Neuronal stem cell (in vitro differentiated cells): ENCODE data around the gene PPWD1.
"Not testable (repeated sequence)": the region's sequence is repeated elsewhere in the genome, so short reads cannot be mapped to it uniquely, and the experiment has no call there.

Experiments
- DNase-seq: peaks from one replicate; pipeline ENCODE4 v3.0.0-alpha.2; 2013; ENCODE audit warnings: low spot score
- H2AFZ ChIP-seq: one replicate; pipeline ENCODE4 v1.6.1; 2013; ENCODE audit warnings: mild to moderate bottlenecking, low read length, inconsistent platforms
- H2AK5ac ChIP-seq: 2 replicates; pipeline ENCODE4 v1.6.1; 2013; ENCODE audit warnings: low read depth, mild to moderate bottlenecking, inconsistent platforms, low read length, moderate library complexity, mixed read lengths
- H2BK120ac ChIP-seq: 2 replicates; pipeline ENCODE4 v1.6.1; 2013; ENCODE audit warnings: low read depth, mild to moderate bottlenecking, inconsistent platforms, low read length, moderate library complexity, mixed read lengths
- H2BK12ac ChIP-seq: one replicate; pipeline ENCODE4 v1.6.1; 2013; ENCODE audit warnings: low read length, inconsistent platforms
- H2BK15ac ChIP-seq: 2 replicates; pipeline ENCODE4 v1.6.1; 2013; ENCODE audit warnings: mild to moderate bottlenecking, low read length, inconsistent platforms, mixed read lengths
- H2BK5ac ChIP-seq: one replicate; pipeline ENCODE4 v1.6.1; 2013; ENCODE audit warnings: inconsistent platforms, mild to moderate bottlenecking, low read length, moderate library complexity
- H3K14ac ChIP-seq: one replicate; pipeline ENCODE4 v1.6.1; 2013; ENCODE audit warnings: low read length, inconsistent platforms
- H3K18ac ChIP-seq: 2 replicates; pipeline ENCODE4 v1.6.1; 2013; ENCODE audit warnings: low read length, inconsistent platforms
- H3K23ac ChIP-seq: 2 replicates; pipeline ENCODE4 v1.6.1; 2013; ENCODE audit warnings: low read depth, mild to moderate bottlenecking, mixed read lengths, low read length, inconsistent platforms; ENCODE audit not compliant: poor library complexity
- H3K27ac ChIP-seq: replicated peaks from 3 replicates; pipeline ENCODE4 v1.5.1; 2013; ENCODE audit warnings: low read length, inconsistent platforms
- H3K27me3 ChIP-seq, 3 experiments: 2 replicates each; pipeline ENCODE4 v1.6.1; 2013; ENCODE audit warnings: low read length in 3 of 3, mild to moderate bottlenecking in 2 of 3, inconsistent platforms in 1 of 3, low read depth in 1 of 3, mixed read lengths in 1 of 3, moderate library complexity in 1 of 3; ENCODE audit not compliant: control insufficient read depth in 3 of 3, insufficient read depth in 3 of 3
- H3K36me3 ChIP-seq, 2 donors: replicated peaks in 1 of 2; 2 replicates each; pipeline ENCODE4 v1.6.1; 2013; ENCODE audit warnings: low read length in 2 of 2; ENCODE audit not compliant: control insufficient read depth in 2 of 2, insufficient read depth in 2 of 2
- H3K4ac ChIP-seq: 2 replicates; pipeline ENCODE4 v1.6.1; 2013; ENCODE audit warnings: inconsistent platforms, mild to moderate bottlenecking, low read length, moderate library complexity
- H3K4me1 ChIP-seq, 2 donors: 1 replicate in 1 of 2; 2 replicates in 1 of 2; pipeline ENCODE4 v1.6.1; 2013; ENCODE audit warnings: low read length in 2 of 2, low read depth in 1 of 2; ENCODE audit not compliant: control insufficient read depth in 2 of 2, insufficient read depth in 1 of 2
- H3K4me2 ChIP-seq: one replicate; pipeline ENCODE4 v1.6.1; 2013; ENCODE audit warnings: mild to moderate bottlenecking, low read length, inconsistent platforms; ENCODE audit not compliant: insufficient read depth, poor library complexity, severe bottlenecking
- H3K4me3 ChIP-seq, 2 donors: 2 replicates each; pipeline ENCODE4 v1.5.1; 2013; ENCODE audit warnings: low read length in 2 of 2, mild to moderate bottlenecking in 2 of 2, inconsistent platforms in 1 of 2, moderate library complexity in 1 of 2
- H3K79me1 ChIP-seq: one replicate; pipeline ENCODE4 v1.6.1; 2013; ENCODE audit warnings: low read depth, mild to moderate bottlenecking, inconsistent platforms, low read length, moderate library complexity
- H3K9ac ChIP-seq: one replicate; pipeline ENCODE4 v1.6.1; 2013; ENCODE audit warnings: mild to moderate bottlenecking, low read depth, low read length, inconsistent platforms; ENCODE audit not compliant: poor library complexity
- H3K9me3 ChIP-seq, 2 donors: replicated peaks in 1 of 2; 2 replicates each; pipeline versions ENCODE3 to v1.6.1; 2013; ENCODE audit warnings: low read length in 2 of 2, mild to moderate bottlenecking in 2 of 2, inconsistent platforms in 1 of 2, low read depth in 1 of 2, mixed read lengths in 1 of 2, moderate library complexity in 1 of 2; ENCODE audit not compliant: control insufficient read depth in 2 of 2, insufficient read depth in 1 of 2
- H4K8ac ChIP-seq: one replicate; pipeline ENCODE4 v1.6.1; 2013; ENCODE audit warnings: low read depth, mild to moderate bottlenecking, inconsistent platforms, low read length, moderate library complexity
- H4K91ac ChIP-seq: one replicate; pipeline ENCODE4 v1.6.1; 2013; ENCODE audit warnings: low read length, low read depth, mild to moderate bottlenecking, inconsistent platforms; ENCODE audit not compliant: poor library complexity
- WGBS, 2 donors: extraction: QIAGEN DNeasy Blood & Tissue Kit; methylation state at CpG; one replicate each; pipeline ENCODE4 v1.1.7; 2013; ENCODE audit warnings: missing lambda C conversion rate in 2 of 2, mixed read lengths in 1 of 2; ENCODE audit not compliant: insufficient read length in 2 of 2, insufficient replicate concordance in 1 of 2; ENCODE audit errors: extremely low coverage in 2 of 2; 5-methylcytosine and 5-hydroxymethylcytosine counted together

PPWD1 gene

GRCh38 chr5:65620021-65620420 lies 56.9 kb downstream of the PPWD1 start:
- Histone ChIP-seq H3K27ac (no peak overlapping the region), H3K9me3 (no peaks in the 10 kb centered on the region), H4K8ac (no peak overlapping the region), H2AFZ (no peak overlapping the region), H3K18ac (no peak overlapping the region), H3K14ac (no peak overlapping the region), H3K23ac (no peak overlapping the region), H3K27me3 (no peaks in the 10 kb centered on the region), H2BK12ac (no peak overlapping the region), H2AK5ac (no peak overlapping the region), H4K91ac (no peak overlapping the region), H3K36me3 (peaks cover 0 to 26% of the 10 kb centered on the region in 2 donors), H3K4ac (no peak overlapping the region), H2BK15ac (no peak overlapping the region), H3K79me1 (no peaks in the 10 kb centered on the region), H3K4me2 (no peak overlapping the region), H2BK120ac (no peak overlapping the region), H2BK5ac (no peak overlapping the region), H3K4me3 (no peak overlapping the region), H3K4me1 (peaks cover 2 to 10% of the 10 kb centered on the region in 2 donors), H3K9ac (no peak overlapping the region)
- no peak for DNase-seq
- WGBS, 2 donors, result no CpG with 5 or more reads among the region's 4 CpGs

DNA sequence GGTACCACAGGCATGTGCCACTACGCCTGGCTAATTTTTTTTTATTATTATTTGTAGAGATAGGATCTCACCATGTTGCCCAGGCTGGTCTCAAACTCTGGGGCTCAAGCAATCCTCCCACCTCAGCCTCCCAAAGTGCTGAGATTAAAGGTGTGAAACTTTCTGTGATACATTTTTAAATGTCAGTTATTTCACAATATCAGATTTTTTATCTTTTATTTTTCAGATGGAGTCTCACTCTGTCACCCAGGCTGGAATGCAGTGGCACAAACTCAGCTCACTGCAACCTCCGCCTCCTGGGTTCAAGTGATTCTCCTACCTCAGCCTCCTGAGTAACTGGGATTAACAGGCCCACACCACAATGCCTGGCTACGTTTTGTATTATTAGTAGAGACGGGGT lies 58.9 kb downstream of the PPWD1 start:
- not testable (repeated sequence) for H2BK12ac ChIP-seq, H3K4ac ChIP-seq, H3K4me2 ChIP-seq, H2AFZ ChIP-seq, H2BK15ac ChIP-seq, H3K4me3 ChIP-seq, H2AK5ac ChIP-seq, H3K9me3 ChIP-seq, H3K23ac ChIP-seq, H3K27me3 ChIP-seq, H3K79me1 ChIP-seq, H4K8ac ChIP-seq, DNase-seq, H4K91ac ChIP-seq, H3K18ac ChIP-seq, H3K9ac ChIP-seq, H2BK5ac ChIP-seq, H3K14ac ChIP-seq, H3K27ac ChIP-seq, H2BK120ac ChIP-seq
- H3K36me3 ChIP-seq, result peaks cover 0 to 10% of the 10 kb centered on the region in 2 donors
- WGBS, 2 donors, result no CpG with 5 or more reads among the region's 4 CpGs
- H3K4me1 ChIP-seq, result peaks cover 6 to 13% of the 10 kb centered on the region in 2 donors

DNA sequence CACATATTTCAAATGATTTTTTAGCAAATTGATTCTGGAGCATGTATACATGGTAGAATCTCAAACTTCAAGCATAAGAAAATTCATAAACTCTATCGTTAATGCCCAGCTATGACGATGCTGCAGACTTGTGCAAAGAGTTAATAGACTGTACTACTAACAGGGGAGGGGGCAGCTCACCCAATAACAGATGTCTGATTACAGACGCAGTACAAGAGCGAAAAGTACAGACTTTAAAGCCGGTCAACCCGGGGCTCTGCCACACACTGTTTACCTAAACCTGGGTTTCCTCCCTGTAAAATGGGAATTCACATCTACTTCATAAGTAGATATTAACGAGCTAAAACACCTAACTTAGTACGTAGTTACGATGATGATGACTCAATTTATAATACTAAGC lies 60.4 kb downstream of the PPWD1 start:
- no CpG with 5 or more reads among the region's 9 CpGs for WGBS, 2 donors
- Histone ChIP-seq H3K4ac (no peak overlapping the region), H2BK15ac (no peak overlapping the region), H3K9me3 (no peaks in the 10 kb centered on the region), H2BK12ac (no peak overlapping the region), H2BK120ac (no peak overlapping the region), H3K14ac (no peak overlapping the region), H3K4me3 (peak overlapping the region; percentile 75 to 97), H3K23ac (no peak overlapping the region), H2AK5ac (no peak overlapping the region), H3K27me3 (no peaks in the 10 kb centered on the region), H3K9ac (peak overlapping the region; percentile 60), H2BK5ac (no peak overlapping the region), H3K4me1 (peaks cover 6 to 13% of the 10 kb centered on the region in 2 donors), H4K8ac (no peak overlapping the region), H3K36me3 (no peaks in the 10 kb centered on the region), H3K79me1 (no peaks in the 10 kb centered on the region), H3K18ac (no peak overlapping the region), H2AFZ (peak overlapping the region; percentile 93), H4K91ac (no peak overlapping the region), H3K4me2 (peak overlapping the region; percentile 66), H3K27ac (no peak overlapping the region)
- no peak for DNase-seq

GRCh38 chr5:65624025-65624570 lies 61.0 kb downstream of the PPWD1 start, which contains the start of gene TRIM23:
Gene TRIM23, minus strand, starts transcription at chr5:65624333. Its CDS starts 59 bp downstream, at chr5:65624274.
- H3K23ac ChIP-seq, result no peak within 1 kb of the TSS
- H3K4me1 ChIP-seq, result peaks cover 6 to 13% of the 10 kb centered on the region in 2 donors
- no CpG with 5 or more reads among the region's 32 CpGs for WGBS, 2 donors
- H3K4ac ChIP-seq, result no peak within 1 kb of the TSS
- no peak within 1 kb of the TSS for H2BK15ac ChIP-seq
- H3K9me3 ChIP-seq, result no peaks in the 10 kb centered on the region
- no peaks in the 10 kb centered on the region for H3K27me3 ChIP-seq
- H4K8ac ChIP-seq, result peak within 1 kb of the TSS; percentile 66
- DNase-seq, result peak; percentile 89
- no peak within 1 kb of the TSS for H2AK5ac ChIP-seq
- H3K79me1 ChIP-seq, result no peaks in the 10 kb centered on the region
- H3K14ac ChIP-seq, result no peak within 1 kb of the TSS
- H3K18ac ChIP-seq, result peak within 1 kb of the TSS; percentile 94
- H3K9ac ChIP-seq, result peak within 1 kb of the TSS; percentile 93
- H3K36me3 ChIP-seq, result peaks cover 0 to 4% of the 10 kb centered on the region in 2 donors
- H2AFZ ChIP-seq, result peak within 1 kb of the TSS; percentile 93
- no peak within 1 kb of the TSS for H2BK12ac ChIP-seq
- H3K4me3 ChIP-seq, result peak within 1 kb of the TSS; percentile 75 to 97
- H2BK5ac ChIP-seq, result no peak within 1 kb of the TSS
- no peak within 1 kb of the TSS for H4K91ac ChIP-seq
- H3K4me2 ChIP-seq, result peak within 1 kb of the TSS; percentile 66
- H2BK120ac ChIP-seq, result no peak within 1 kb of the TSS
- H3K27ac ChIP-seq, result peak within 1 kb of the TSS; percentile 50
